Liver (tissue), 2 donors: ENCODE data around the gene EHMT1.

Source experiments
- TF ChIP-seq, protein P1 (sequence below): fragments of 150-350 bp; IDR thresholded peaks from 2 replicates; pipeline ENCODE4 v1.5.1; 2017; ENCODE audit warnings: improper control_type of control experiment, low read depth, low read length; ENCODE audit not compliant: missing input control
- TF ChIP-seq, protein P2 (sequence below): IDR thresholded peaks from 2 replicates; pipeline ENCODE4 v1.6.1; 2016; ENCODE audit warnings: antibody characterized with exemption, mild to moderate bottlenecking
- donor health status: healthy.

GRCh38 chr9:137643921-137644320 is 25.1 kb downstream of the EHMT1 start:
- TF ChIP-seq, protein P1, sequence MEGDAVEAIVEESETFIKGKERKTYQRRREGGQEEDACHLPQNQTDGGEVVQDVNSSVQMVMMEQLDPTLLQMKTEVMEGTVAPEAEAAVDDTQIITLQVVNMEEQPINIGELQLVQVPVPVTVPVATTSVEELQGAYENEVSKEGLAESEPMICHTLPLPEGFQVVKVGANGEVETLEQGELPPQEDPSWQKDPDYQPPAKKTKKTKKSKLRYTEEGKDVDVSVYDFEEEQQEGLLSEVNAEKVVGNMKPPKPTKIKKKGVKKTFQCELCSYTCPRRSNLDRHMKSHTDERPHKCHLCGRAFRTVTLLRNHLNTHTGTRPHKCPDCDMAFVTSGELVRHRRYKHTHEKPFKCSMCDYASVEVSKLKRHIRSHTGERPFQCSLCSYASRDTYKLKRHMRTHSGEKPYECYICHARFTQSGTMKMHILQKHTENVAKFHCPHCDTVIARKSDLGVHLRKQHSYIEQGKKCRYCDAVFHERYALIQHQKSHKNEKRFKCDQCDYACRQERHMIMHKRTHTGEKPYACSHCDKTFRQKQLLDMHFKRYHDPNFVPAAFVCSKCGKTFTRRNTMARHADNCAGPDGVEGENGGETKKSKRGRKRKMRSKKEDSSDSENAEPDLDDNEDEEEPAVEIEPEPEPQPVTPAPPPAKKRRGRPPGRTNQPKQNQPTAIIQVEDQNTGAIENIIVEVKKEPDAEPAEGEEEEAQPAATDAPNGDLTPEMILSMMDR: no peak
- TF ChIP-seq, protein P2, sequence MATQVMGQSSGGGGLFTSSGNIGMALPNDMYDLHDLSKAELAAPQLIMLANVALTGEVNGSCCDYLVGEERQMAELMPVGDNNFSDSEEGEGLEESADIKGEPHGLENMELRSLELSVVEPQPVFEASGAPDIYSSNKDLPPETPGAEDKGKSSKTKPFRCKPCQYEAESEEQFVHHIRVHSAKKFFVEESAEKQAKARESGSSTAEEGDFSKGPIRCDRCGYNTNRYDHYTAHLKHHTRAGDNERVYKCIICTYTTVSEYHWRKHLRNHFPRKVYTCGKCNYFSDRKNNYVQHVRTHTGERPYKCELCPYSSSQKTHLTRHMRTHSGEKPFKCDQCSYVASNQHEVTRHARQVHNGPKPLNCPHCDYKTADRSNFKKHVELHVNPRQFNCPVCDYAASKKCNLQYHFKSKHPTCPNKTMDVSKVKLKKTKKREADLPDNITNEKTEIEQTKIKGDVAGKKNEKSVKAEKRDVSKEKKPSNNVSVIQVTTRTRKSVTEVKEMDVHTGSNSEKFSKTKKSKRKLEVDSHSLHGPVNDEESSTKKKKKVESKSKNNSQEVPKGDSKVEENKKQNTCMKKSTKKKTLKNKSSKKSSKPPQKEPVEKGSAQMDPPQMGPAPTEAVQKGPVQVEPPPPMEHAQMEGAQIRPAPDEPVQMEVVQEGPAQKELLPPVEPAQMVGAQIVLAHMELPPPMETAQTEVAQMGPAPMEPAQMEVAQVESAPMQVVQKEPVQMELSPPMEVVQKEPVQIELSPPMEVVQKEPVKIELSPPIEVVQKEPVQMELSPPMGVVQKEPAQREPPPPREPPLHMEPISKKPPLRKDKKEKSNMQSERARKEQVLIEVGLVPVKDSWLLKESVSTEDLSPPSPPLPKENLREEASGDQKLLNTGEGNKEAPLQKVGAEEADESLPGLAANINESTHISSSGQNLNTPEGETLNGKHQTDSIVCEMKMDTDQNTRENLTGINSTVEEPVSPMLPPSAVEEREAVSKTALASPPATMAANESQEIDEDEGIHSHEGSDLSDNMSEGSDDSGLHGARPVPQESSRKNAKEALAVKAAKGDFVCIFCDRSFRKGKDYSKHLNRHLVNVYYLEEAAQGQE: no peak
